ENCODE results near the gene MPP2. TPM values are rescaled to one million over a fixed set of nuclear protein-coding genes. Genes with fewer than 3 reads are reported as not detected.
"Not testable (repeated sequence)": the region's sequence is repeated elsewhere in the genome, so short reads cannot be mapped to it uniquely, and the experiment has no call there.

Gene MPP2
- total RNA-seq, 2 donors from 2014 or later, result 11.9 to 15.6 TPM

DNA sequence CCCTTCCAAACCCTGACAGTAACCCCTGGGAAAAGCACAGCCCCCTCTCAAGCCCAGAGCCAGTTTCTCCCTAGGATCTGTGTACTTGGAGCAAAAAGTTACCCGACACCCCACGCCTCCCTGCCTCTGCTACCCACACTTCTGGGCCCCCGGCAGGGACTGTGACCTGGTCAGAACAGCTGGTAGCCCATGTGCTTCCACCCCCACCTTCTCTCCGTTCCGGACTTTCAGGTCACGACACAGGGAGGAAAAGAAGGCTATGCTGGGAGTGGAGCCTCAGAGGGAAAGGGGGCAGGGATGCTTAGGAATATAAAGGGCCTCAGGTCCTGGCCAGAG, 28.6 kb upstream of the MPP2 start:
- TF ChIP-seq, protein P1, sequence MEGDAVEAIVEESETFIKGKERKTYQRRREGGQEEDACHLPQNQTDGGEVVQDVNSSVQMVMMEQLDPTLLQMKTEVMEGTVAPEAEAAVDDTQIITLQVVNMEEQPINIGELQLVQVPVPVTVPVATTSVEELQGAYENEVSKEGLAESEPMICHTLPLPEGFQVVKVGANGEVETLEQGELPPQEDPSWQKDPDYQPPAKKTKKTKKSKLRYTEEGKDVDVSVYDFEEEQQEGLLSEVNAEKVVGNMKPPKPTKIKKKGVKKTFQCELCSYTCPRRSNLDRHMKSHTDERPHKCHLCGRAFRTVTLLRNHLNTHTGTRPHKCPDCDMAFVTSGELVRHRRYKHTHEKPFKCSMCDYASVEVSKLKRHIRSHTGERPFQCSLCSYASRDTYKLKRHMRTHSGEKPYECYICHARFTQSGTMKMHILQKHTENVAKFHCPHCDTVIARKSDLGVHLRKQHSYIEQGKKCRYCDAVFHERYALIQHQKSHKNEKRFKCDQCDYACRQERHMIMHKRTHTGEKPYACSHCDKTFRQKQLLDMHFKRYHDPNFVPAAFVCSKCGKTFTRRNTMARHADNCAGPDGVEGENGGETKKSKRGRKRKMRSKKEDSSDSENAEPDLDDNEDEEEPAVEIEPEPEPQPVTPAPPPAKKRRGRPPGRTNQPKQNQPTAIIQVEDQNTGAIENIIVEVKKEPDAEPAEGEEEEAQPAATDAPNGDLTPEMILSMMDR (IDR thresholded peaks at IDR 0.05), result no peak
- Histone ChIP-seq H3K27ac (no peak overlapping the region), H3K4me3 (no peak overlapping the region), H3K27me3 (no peaks in the 10 kb centered on the region), H3K9me3 (no peaks in the 10 kb centered on the region), H3K36me3 (no peaks in the 10 kb centered on the region), H3K4me1 (peaks cover 0 to 10% of the 10 kb centered on the region in 2 donors)
- DNase-seq (ENCODE audit: low spot score), result no peak

DNA sequence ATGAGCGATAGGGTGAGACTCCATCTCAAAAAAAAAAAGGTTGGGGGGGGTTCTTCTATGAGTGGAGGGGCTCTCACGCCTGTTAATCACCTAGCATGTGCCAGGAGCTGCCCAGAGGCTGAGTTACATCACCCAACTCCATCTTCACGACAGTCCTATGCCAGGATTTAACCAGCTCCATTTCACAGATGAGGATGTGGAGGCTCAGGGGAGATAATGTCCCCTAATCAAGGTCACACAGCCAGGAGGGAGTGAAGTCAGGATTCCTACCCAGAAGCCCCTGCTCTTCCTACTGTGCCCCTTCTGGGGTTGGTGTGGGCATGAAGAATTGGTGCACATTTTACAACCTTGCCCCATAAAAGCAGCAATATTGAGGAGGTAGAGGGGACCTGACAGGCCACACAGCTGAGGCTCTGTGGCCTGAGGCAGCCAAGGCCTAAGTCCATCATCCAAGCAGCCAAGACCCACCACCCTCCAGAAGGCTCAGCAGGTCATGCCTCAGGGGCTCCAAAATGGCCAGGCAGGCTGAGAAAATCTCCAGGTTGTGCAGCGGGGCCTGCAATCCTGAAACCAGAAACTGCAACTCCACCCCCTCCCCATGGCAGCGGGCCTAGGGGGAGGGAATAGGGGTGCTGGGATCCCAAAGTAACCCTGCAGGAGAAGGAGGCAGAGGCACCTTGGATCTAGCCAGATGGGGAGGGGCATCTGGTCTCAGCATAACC, 28.0 kb upstream of the MPP2 start:
- H3K4me3 ChIP-seq, result no peak overlapping the region
- peaks cover 0 to 10% of the 10 kb centered on the region in 2 donors for H3K4me1 ChIP-seq
- no peak for DNase-seq (ENCODE audit: low spot score)
- no peaks in the 10 kb centered on the region for H3K27me3 ChIP-seq
- no peaks in the 10 kb centered on the region for H3K36me3 ChIP-seq
- no peaks in the 10 kb centered on the region for H3K9me3 ChIP-seq
- H3K27ac ChIP-seq, result no peak overlapping the region
- TF ChIP-seq, protein P1 (IDR thresholded peaks at IDR 0.05), result no peak

DNA sequence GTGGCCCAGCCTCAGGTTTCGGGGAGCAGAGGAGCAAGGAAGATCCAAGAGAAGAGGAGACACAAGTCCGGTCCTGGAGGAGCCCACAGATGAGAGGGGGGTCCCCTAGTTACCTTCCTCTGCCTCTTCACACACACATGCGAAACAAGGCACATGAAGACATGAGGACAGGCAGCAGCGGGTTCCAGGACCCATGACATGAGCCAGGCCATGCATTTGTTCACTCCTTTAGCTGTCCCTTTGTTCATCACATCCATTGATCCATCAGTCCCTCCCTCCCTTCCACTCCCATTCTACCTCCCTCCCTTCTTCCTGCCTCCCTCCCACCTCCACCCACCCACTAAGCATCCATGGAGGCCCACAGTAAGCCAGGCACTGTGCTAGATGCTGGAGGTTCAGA, 25.6 kb upstream of the MPP2 start:
- Histone ChIP-seq H3K27me3 (no peaks in the 10 kb centered on the region), H3K4me1 (peaks cover 0 to 3% of the 10 kb centered on the region in 2 donors), H3K36me3 (no peaks in the 10 kb centered on the region), H3K27ac (no peak overlapping the region), H3K9me3 (no peaks in the 10 kb centered on the region), H3K4me3 (no peak overlapping the region)
- TF ChIP-seq, protein P1 (IDR thresholded peaks at IDR 0.05), result no peak
- no peak for DNase-seq (ENCODE audit: low spot score)

DNA sequence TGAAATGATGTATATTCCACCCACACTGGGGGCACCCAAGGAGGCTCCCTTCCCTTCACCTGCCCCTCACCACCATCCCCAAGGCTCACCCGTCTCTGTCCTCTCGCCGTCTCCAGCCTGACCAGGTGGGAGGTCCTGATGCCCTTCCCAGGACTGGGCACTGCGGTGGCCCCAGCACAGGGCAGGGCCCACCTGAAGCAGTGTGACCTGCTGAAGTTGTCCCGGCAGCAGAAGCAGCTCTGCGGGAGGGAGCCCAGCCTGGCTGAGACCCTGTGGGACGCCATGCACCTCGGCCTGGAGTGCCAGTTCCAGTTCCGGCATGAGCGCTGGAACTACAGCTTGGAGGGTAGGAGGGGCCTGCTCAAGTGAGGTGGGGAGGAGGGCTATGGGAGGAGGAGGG, 25.0 kb upstream of the MPP2 start:
- DNase-seq (ENCODE audit: low spot score), result no peak
- Histone ChIP-seq H3K27ac (no peak overlapping the region), H3K4me3 (no peak overlapping the region), H3K4me1 (peaks cover 0 to 3% of the 10 kb centered on the region in 2 donors), H3K9me3 (no peaks in the 10 kb centered on the region), H3K36me3 (no peaks in the 10 kb centered on the region), H3K27me3 (no peaks in the 10 kb centered on the region)
- TF ChIP-seq, protein P1 (IDR thresholded peaks at IDR 0.05), result no peak

DNA sequence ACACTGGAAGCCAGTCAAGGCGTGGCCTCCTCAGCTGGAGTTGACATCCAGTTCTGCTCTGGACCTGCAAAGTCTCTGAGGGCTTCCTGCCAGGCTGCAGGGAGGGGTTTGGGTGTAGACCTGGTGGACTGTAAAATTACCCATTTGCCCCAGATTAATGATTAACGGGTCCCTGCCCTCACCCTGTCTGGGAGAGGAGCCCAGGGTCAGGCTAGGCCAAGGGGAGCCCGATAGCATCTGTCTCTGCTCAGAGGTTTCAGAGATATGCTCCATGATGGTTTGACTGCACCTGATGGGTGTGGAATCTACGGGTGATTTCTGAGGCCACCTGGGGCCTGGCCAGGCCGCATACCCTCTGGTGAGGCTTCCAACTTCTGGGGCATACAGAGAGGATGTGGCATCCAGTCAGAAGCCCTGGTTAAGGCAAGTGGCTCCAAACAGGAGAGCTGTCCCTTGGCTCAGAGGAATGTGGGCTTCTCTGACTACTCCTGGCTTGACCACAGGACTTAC, 23.8 kb upstream of the MPP2 start:
- Histone ChIP-seq H3K36me3 (no peaks in the 10 kb centered on the region), H3K4me1 (peaks cover 0 to 10% of the 10 kb centered on the region in 2 donors), H3K27ac (no peak overlapping the region), H3K4me3 (no peak overlapping the region), H3K27me3 (no peaks in the 10 kb centered on the region), H3K9me3 (no peaks in the 10 kb centered on the region)
- no peak for DNase-seq (ENCODE audit: low spot score)
- TF ChIP-seq, protein P1 (IDR thresholded peaks at IDR 0.05), result no peak

DNA sequence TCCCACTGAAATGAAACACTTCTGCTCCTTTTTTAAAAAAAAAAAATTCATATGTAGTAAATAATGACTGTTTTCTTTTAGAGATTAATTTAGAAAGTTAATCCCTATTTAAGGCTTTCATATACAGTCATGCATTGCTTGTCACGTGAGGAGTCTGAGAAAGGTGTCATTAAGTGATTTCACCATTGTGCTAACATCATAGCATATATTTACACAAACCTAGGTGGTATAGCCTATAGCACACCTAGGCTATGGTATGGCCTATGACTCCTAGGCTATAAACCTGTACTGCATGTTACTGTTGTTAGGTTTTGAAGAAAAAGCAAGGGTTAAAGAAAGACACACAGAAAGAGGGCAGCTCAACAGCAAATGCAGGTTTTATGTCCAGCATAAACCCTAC, 21.3 kb upstream of the MPP2 start:
- Histone ChIP-seq H3K4me3 (no peak overlapping the region), H3K9me3 (no peaks in the 10 kb centered on the region), H3K27me3 (no peaks in the 10 kb centered on the region), H3K36me3 (no peaks in the 10 kb centered on the region), H3K27ac (no peak overlapping the region), H3K4me1 (peaks cover 0 to 10% of the 10 kb centered on the region in 2 donors)
- TF ChIP-seq, protein P1 (IDR thresholded peaks at IDR 0.05), result no peak
- DNase-seq (ENCODE audit: low spot score), result no peak

DNA sequence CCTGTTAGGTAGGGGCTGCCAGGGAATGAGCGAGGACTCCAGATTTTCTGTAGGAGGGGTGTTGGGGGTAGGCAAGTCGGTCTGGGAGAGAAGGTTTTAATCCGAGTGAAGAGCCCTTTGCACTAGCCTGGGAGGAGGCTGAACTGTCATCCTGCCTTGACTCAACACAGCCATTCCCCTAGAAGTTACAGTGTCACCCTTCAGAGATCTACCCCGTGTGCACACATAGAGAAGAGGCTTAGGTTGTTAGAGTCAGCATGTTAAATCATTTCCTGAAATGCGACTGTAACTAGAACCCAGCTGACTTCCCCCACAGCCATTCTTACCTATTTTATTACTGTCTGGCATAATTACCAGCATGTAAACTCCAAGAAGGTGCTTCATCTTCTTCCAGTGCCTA, 20.6 kb upstream of the MPP2 start:
- H3K4me1 ChIP-seq, result peaks cover 0 to 10% of the 10 kb centered on the region in 2 donors
- H3K27ac ChIP-seq; DNase-seq (ENCODE audit: low spot score); H3K36me3 ChIP-seq; H3K27me3 ChIP-seq; H3K9me3 ChIP-seq; H3K4me3 ChIP-seq: not testable (repeated sequence)

Measured in right atrium auricular region (tissue), 2 donors.